HFF-Myc (cell line): ENCODE results near the gene CCDC148.

Experiments used
- DNase-seq: peaks from one replicate; pipeline ENCODE4 v3.0.0-alpha.2; 2011; ENCODE audit warnings: low read depth; ENCODE audit errors: extremely low read depth
- H3K4me3 ChIP-seq: replicated peaks from 2 replicates; pipeline ENCODE4 v1.5.1; 2011; ENCODE audit warnings: low read depth, mild to moderate bottlenecking, control low read depth, low read length
- CTCF ChIP-seq: IDR thresholded peaks from 2 replicates; pipeline ENCODE4 v1.5.1; 2012; ENCODE audit warnings: mild to moderate bottlenecking, low read depth, low read length, control low read depth; ENCODE audit errors: missing control alignments

CCDC148 gene

GRCh38 chr2:158385646-158386045, 70.9 kb downstream of the CCDC148 start:
- H3K4me3 ChIP-seq, result no peak overlapping the region
- no peak for TF ChIP-seq CTCF
- no peak for DNase-seq

- no peak for DNase-seq
Observed at GRCh38 chr2:158381978-158382377, 74.6 kb downstream of the CCDC148 start.

GRCh38 chr2:158381205-158381604, 75.3 kb downstream of the CCDC148 start:
- no peak overlapping the region for H3K4me3 ChIP-seq
- no peak for TF ChIP-seq CTCF
- DNase-seq, result no peak

More at GRCh38 chr2:158381978-158382377, 74.6 kb downstream of the CCDC148 start:
- TF ChIP-seq CTCF, result no peak
- no peak overlapping the region for H3K4me3 ChIP-seq

GRCh38 chr2:158380746-158381145, 75.8 kb downstream of the CCDC148 start:
- H3K4me3 ChIP-seq, result no peak overlapping the region
- TF ChIP-seq CTCF, result no peak
- no peak for DNase-seq

GRCh38 chr2:158378926-158379325, 77.6 kb downstream of the CCDC148 start:
- DNase-seq, result no peak
- TF ChIP-seq CTCF, result no peak
- no peak overlapping the region for H3K4me3 ChIP-seq

GRCh38 chr2:158366342-158366741, 90.2 kb downstream of the CCDC148 start:
- no peak overlapping the region for H3K4me3 ChIP-seq
- no peak for DNase-seq
- no peak for TF ChIP-seq CTCF

- H3K4me3 ChIP-seq, result no peak overlapping the region
- TF ChIP-seq CTCF, result no peak
- DNase-seq, result no peak
Observed at GRCh38 chr2:158359846-158360245, 96.7 kb downstream of the CCDC148 start.
